IgD-negative memory B cell (primary cell): Measurements from ENCODE around the gene SLC6A9. TPM values are rescaled to one million over a fixed set of nuclear protein-coding genes. Genes with fewer than 3 reads are reported as not detected.

Experiments
- H3K27ac Mint-ChIP-seq, 3 donors: one replicate each; pipeline ENCODE4 v1.8.0; 2020 to 2022; ENCODE audit warnings: mild to moderate bottlenecking in 3 of 3, mixed read lengths in 3 of 3, moderate library complexity in 1 of 3
- H3K27me3 Mint-ChIP-seq: one replicate; pipeline ENCODE4 v1.8.0; 2021; ENCODE audit warnings: mixed read lengths
- H3K36me3 Mint-ChIP-seq: one replicate; pipeline ENCODE4 v1.8.0; 2020; ENCODE audit warnings: mild to moderate bottlenecking, mixed read lengths
- H3K4me1 Mint-ChIP-seq, 3 donors: one replicate each; pipeline ENCODE4 v1.8.0; 2020 to 2022; ENCODE audit warnings: mixed read lengths in 3 of 3, mild to moderate bottlenecking in 1 of 3
- H3K4me3 Mint-ChIP-seq, 4 donors: one replicate each; pipeline ENCODE4 v1.8.0; 2020 to 2022; ENCODE audit warnings: mild to moderate bottlenecking in 4 of 4, mixed read lengths in 4 of 4, moderate library complexity in 3 of 4
- H3K9me3 Mint-ChIP-seq, 3 donors: one replicate each; pipeline ENCODE4 v1.8.0; 2020 to 2021; ENCODE audit warnings: mixed read lengths in 3 of 3, mild to moderate bottlenecking in 1 of 3
- polyA plus RNA-seq: library from polyadenylated mRNA; unstranded; fragments of 300-500 nt; fragmentation: Illumina TruSeq; gene quantifications from one replicate; pipeline ENCODE4 v1.2.3, GENCODE V29; 2021

The SLC6A9 gene
- polyA plus RNA-seq, 1 donor from 2014 or later, result 0.19 TPM

GRCh38 chr1:43993206-43993914 is 37.9 kb downstream of the SLC6A9 start:
- peak overlapping the region; percentile 25 to 89 (median 69) for H3K4me3 Mint-ChIP-seq
- H3K27me3 Mint-ChIP-seq, result no peaks in the 10 kb centered on the region
- peak overlapping the region in 2 of 3 donors; percentile 74 to 83 for H3K27ac Mint-ChIP-seq
- H3K9me3 Mint-ChIP-seq, result no peaks in the 10 kb centered on the region
- peaks cover 19 to 22% (median 20%) of the 10 kb centered on the region in 3 donors for H3K4me1 Mint-ChIP-seq
- H3K36me3 Mint-ChIP-seq, result peaks cover 3% of the 10 kb centered on the region

GRCh38 chr1:43992232-43992995 is 38.8 kb downstream of the SLC6A9 start:
- Mint-ChIP-seq H3K4me3 (peak overlapping the region; percentile 89 to 99 (median 96)), H3K4me1 (peaks cover 19 to 22% (median 20%) of the 10 kb centered on the region in 3 donors), H3K27me3 (no peaks in the 10 kb centered on the region), H3K27ac (peak overlapping the region; percentile 6 to 78 (median 13)), H3K9me3 (no peaks in the 10 kb centered on the region), H3K36me3 (peaks cover 3% of the 10 kb centered on the region)

GRCh38 chr1:43991476-43992231 is 39.6 kb downstream of the SLC6A9 start, which contains the start of gene CCDC24:
CCDC24 (plus strand) TSS chr1:43991599; CDS start chr1:43991879, 280 bp downstream.
- peaks cover 3% of the 10 kb centered on the region for H3K36me3 Mint-ChIP-seq

GRCh38 chr1:43991200-43991475 is 40.1 kb downstream of the SLC6A9 start:
- H3K27ac Mint-ChIP-seq, result peak overlapping the region; percentile 67 to 78 (median 72)
- peaks cover 3% of the 10 kb centered on the region for H3K36me3 Mint-ChIP-seq
- H3K27me3 Mint-ChIP-seq, result no peaks in the 10 kb centered on the region
- peak overlapping the region; percentile 89 to 99 (median 96) for H3K4me3 Mint-ChIP-seq
- H3K4me1 Mint-ChIP-seq, result peaks cover 19 to 22% (median 20%) of the 10 kb centered on the region in 3 donors
- no peaks in the 10 kb centered on the region for H3K9me3 Mint-ChIP-seq

More at GRCh38 chr1:43991476-43992231, 39.6 kb downstream of the SLC6A9 start, which contains the start of gene CCDC24:
- H3K27me3 Mint-ChIP-seq, result no peaks in the 10 kb centered on the region
- peak within 1 kb of the TSS; percentile 67 to 78 (median 72) for H3K27ac Mint-ChIP-seq
- H3K9me3 Mint-ChIP-seq, result no peaks in the 10 kb centered on the region
- peak within 1 kb of the TSS; percentile 89 to 99 (median 96) for H3K4me3 Mint-ChIP-seq
- H3K4me1 Mint-ChIP-seq, result peaks cover 19 to 22% (median 20%) of the 10 kb centered on the region in 3 donors

- H3K9me3 Mint-ChIP-seq, result no peaks in the 10 kb centered on the region
- H3K36me3 Mint-ChIP-seq, result peaks cover 3% of the 10 kb centered on the region
- peak overlapping the region; percentile 67 to 72 (median 67) for H3K27ac Mint-ChIP-seq
- peak overlapping the region; percentile 89 to 99 (median 96) for H3K4me3 Mint-ChIP-seq
- H3K27me3 Mint-ChIP-seq, result no peaks in the 10 kb centered on the region
- H3K4me1 Mint-ChIP-seq, result peaks cover 19 to 22% (median 20%) of the 10 kb centered on the region in 3 donors
These were observed 40.7 kb downstream of the SLC6A9 start for GRCh38 chr1:43990271-43991199.

- peaks cover 2% of the 10 kb centered on the region for H3K36me3 Mint-ChIP-seq
- no peaks in the 10 kb centered on the region for H3K9me3 Mint-ChIP-seq
- peak overlapping the region in 1 of 4 donors; percentile 50 for H3K4me3 Mint-ChIP-seq
- H3K27me3 Mint-ChIP-seq, result no peaks in the 10 kb centered on the region
- no peak overlapping the region for H3K27ac Mint-ChIP-seq
- H3K4me1 Mint-ChIP-seq, result peaks cover 3 to 7% (median 6%) of the 10 kb centered on the region in 3 donors
These were observed 43.9 kb downstream of the SLC6A9 start for GRCh38 chr1:43987159-43987902.

GRCh38 chr1:43986712-43987111 is 44.5 kb downstream of the SLC6A9 start:
- Mint-ChIP-seq H3K36me3 (peaks cover 2% of the 10 kb centered on the region), H3K27ac (no peak overlapping the region), H3K4me1 (peaks cover 3 to 7% (median 5%) of the 10 kb centered on the region in 3 donors), H3K4me3 (peak overlapping the region in 2 of 4 donors; percentile 44 to 50), H3K9me3 (no peaks in the 10 kb centered on the region), H3K27me3 (no peaks in the 10 kb centered on the region)

GRCh38 chr1:43985984-43986595 is 45.2 kb downstream of the SLC6A9 start:
- Mint-ChIP-seq H3K4me3 (no peak overlapping the region), H3K4me1 (peaks cover 2 to 3% (median 3%) of the 10 kb centered on the region in 3 donors), H3K9me3 (no peaks in the 10 kb centered on the region), H3K36me3 (peaks cover 2% of the 10 kb centered on the region), H3K27me3 (no peaks in the 10 kb centered on the region), H3K27ac (no peak overlapping the region)

- H3K4me1 Mint-ChIP-seq, result peaks cover 0 to 8% (median 4%) of the 10 kb centered on the region in 3 donors
- peaks cover 3% of the 10 kb centered on the region for H3K27me3 Mint-ChIP-seq
- H3K27ac Mint-ChIP-seq, result no peak overlapping the region
- no peaks in the 10 kb centered on the region for H3K9me3 Mint-ChIP-seq
- H3K4me3 Mint-ChIP-seq, result no peak overlapping the region
- H3K36me3 Mint-ChIP-seq, result peaks cover 3% of the 10 kb centered on the region
These were observed 46.4 kb downstream of the SLC6A9 start for GRCh38 chr1:43984855-43985254.

GRCh38 chr1:43983253-43983899 is 47.9 kb downstream of the SLC6A9 start:
- H3K36me3 Mint-ChIP-seq, result peaks cover 4% of the 10 kb centered on the region
- H3K4me3 Mint-ChIP-seq, result peak overlapping the region in 1 of 4 donors; percentile 71
- H3K27me3 Mint-ChIP-seq, result peaks cover 3% of the 10 kb centered on the region
- H3K4me1 Mint-ChIP-seq, result peaks cover 0 to 14% (median 8%) of the 10 kb centered on the region in 3 donors
- H3K9me3 Mint-ChIP-seq, result no peaks in the 10 kb centered on the region
- peak overlapping the region in 1 of 3 donors; percentile 32 for H3K27ac Mint-ChIP-seq

GRCh38 chr1:43982808-43983207 is 48.5 kb downstream of the SLC6A9 start:
- peak overlapping the region in 1 of 4 donors; percentile 71 for H3K4me3 Mint-ChIP-seq
- H3K4me1 Mint-ChIP-seq, result peaks cover 4 to 18% (median 11%) of the 10 kb centered on the region in 3 donors
- H3K27ac Mint-ChIP-seq, result peak overlapping the region in 1 of 3 donors; percentile 32
- H3K36me3 Mint-ChIP-seq, result peaks cover 4% of the 10 kb centered on the region
- no peaks in the 10 kb centered on the region for H3K9me3 Mint-ChIP-seq
- peaks cover 3% of the 10 kb centered on the region for H3K27me3 Mint-ChIP-seq

GRCh38 chr1:43982241-43982640 is 49.0 kb downstream of the SLC6A9 start:
- Mint-ChIP-seq H3K36me3 (peaks cover 4% of the 10 kb centered on the region), H3K27ac (no peak overlapping the region), H3K27me3 (peaks cover 3% of the 10 kb centered on the region), H3K4me3 (peak overlapping the region in 1 of 4 donors; percentile 71), H3K4me1 (peaks cover 10 to 23% (median 15%) of the 10 kb centered on the region in 3 donors), H3K9me3 (no peaks in the 10 kb centered on the region)
